ENCODE data around the gene RAD18.
A peak's percentile ranks its signal among the peaks of the same experiment; 100 is the strongest.

RAD18 gene

GRCh38 chr3:8963137-8963853, at the start of gene RAD18:
Gene RAD18 (minus strand): TSS chr3:8963472. CDS start chr3:8963385, 87 bp downstream.
- peak; percentile 94 for DNase-seq (ENCODE audit: low spot score)

GRCh38 chr3:9012521-9012920, 49.2 kb upstream of the RAD18 start:
- no peak for DNase-seq (ENCODE audit: low spot score)

GRCh38 chr3:9009976-9010545, 46.8 kb upstream of the RAD18 start:
- DNase-seq (ENCODE audit: low spot score): no peak

- DNase-seq (ENCODE audit: low spot score): no peak
Observed at GRCh38 chr3:9008550-9009255, 45.4 kb upstream of the RAD18 start.

GRCh38 chr3:9007928-9008327, 44.7 kb upstream of the RAD18 start:
- DNase-seq (ENCODE audit: low spot score): no peak

GRCh38 chr3:9007213-9007612, 43.9 kb upstream of the RAD18 start:
- no peak for DNase-seq (ENCODE audit: low spot score)

- DNase-seq (ENCODE audit: low spot score): no peak
Observed at GRCh38 chr3:9000041-9000440, 36.8 kb upstream of the RAD18 start.

GRCh38 chr3:8997151-8997550, 33.9 kb upstream of the RAD18 start:
- no peak for DNase-seq (ENCODE audit: low spot score)

- no peak for DNase-seq (ENCODE audit: low spot score)
Observed at GRCh38 chr3:8996681-8997121, 33.4 kb upstream of the RAD18 start.

GRCh38 chr3:8996216-8996615, 32.9 kb upstream of the RAD18 start:
- DNase-seq (ENCODE audit: low spot score): no peak

GRCh38 chr3:8994226-8994625, 31.0 kb upstream of the RAD18 start:
- no peak for DNase-seq (ENCODE audit: low spot score)

- no peak for DNase-seq (ENCODE audit: low spot score)
Observed at GRCh38 chr3:8993331-8993730, 30.1 kb upstream of the RAD18 start.

- DNase-seq (ENCODE audit: low spot score): no peak
Observed at GRCh38 chr3:8992854-8993253, 29.6 kb upstream of the RAD18 start.

- DNase-seq (ENCODE audit: low spot score): no peak
Observed at GRCh38 chr3:8992199-8992598, 28.9 kb upstream of the RAD18 start.

GRCh38 chr3:8990266-8991215, 27.3 kb upstream of the RAD18 start:
- DNase-seq (ENCODE audit: low spot score): no peak

- DNase-seq (ENCODE audit: low spot score): peak; percentile 64
Observed at GRCh38 chr3:8988791-8989558, 25.7 kb upstream of the RAD18 start.

GRCh38 chr3:8988384-8988655, 25.0 kb upstream of the RAD18 start:
- DNase-seq (ENCODE audit: low spot score): no peak

- DNase-seq (ENCODE audit: low spot score): peak; percentile 79
Observed at GRCh38 chr3:8987645-8988383, 24.5 kb upstream of the RAD18 start.

- DNase-seq (ENCODE audit: low spot score): peak; percentile 60
Observed at GRCh38 chr3:8987226-8987625, 24.0 kb upstream of the RAD18 start.

- no peak for DNase-seq (ENCODE audit: low spot score)
Observed at GRCh38 chr3:8986741-8987140, 23.5 kb upstream of the RAD18 start.

GRCh38 chr3:8985876-8986275, 22.6 kb upstream of the RAD18 start:
- DNase-seq (ENCODE audit: low spot score): peak; percentile 15
